ENCODE data around the gene PRKCH. TPM values are rescaled to one million over a fixed set of nuclear protein-coding genes. Genes with fewer than 3 reads are reported as not detected.

Gene PRKCH
- total RNA-seq, 1 donor from 2014 or later = 18.4 TPM

- Histone ChIP-seq H3K27me3 (ENCODE audit: low read depth) (no peaks in the 10 kb centered on the region), H3K9me3 (replicated peaks) (no peaks in the 10 kb centered on the region), H3K36me3 (peaks cover 22% of the 10 kb centered on the region), H3K4me1 (peaks cover 56% of the 10 kb centered on the region), H3K4me3 (no peak overlapping the region), H3K27ac (replicated peaks) (peak overlapping the region; percentile 82)
- intact Hi-C loops (cut with micrococcal nuclease) = no loop called here
- no peak for DNase-seq
- TF ChIP-seq CTCF (IDR thresholded peaks at IDR 0.05; ENCODE audit: borderline replicate concordance) = no peak
Measured at GRCh38 chr14:61545726-61546455, 224.5 kb downstream of the PRKCH start.

- intact Hi-C loops (cut with micrococcal nuclease) = no loop called here
- Histone ChIP-seq H3K9me3 (replicated peaks) (no peaks in the 10 kb centered on the region), H3K27ac (replicated peaks) (no peak overlapping the region), H3K27me3 (ENCODE audit: low read depth) (no peaks in the 10 kb centered on the region), H3K4me3 (no peak overlapping the region), H3K36me3 (peaks cover 29% of the 10 kb centered on the region), H3K4me1 (peaks cover 62% of the 10 kb centered on the region)
- no peak for TF ChIP-seq CTCF (IDR thresholded peaks at IDR 0.05; ENCODE audit: borderline replicate concordance)
- no peak for DNase-seq
Measured at GRCh38 chr14:61547186-61548069, 226.0 kb downstream of the PRKCH start.

- TF ChIP-seq CTCF (IDR thresholded peaks at IDR 0.05; ENCODE audit: borderline replicate concordance) = no peak
- no peaks in the 10 kb centered on the region for H3K27me3 ChIP-seq (ENCODE audit: low read depth)
- intact Hi-C loops (cut with micrococcal nuclease) = no loop called here
- H3K36me3 ChIP-seq = peaks cover 29% of the 10 kb centered on the region
- H3K27ac ChIP-seq (replicated peaks) = no peak overlapping the region
- H3K9me3 ChIP-seq (replicated peaks) = no peaks in the 10 kb centered on the region
- peaks cover 62% of the 10 kb centered on the region for H3K4me1 ChIP-seq
- no peak overlapping the region for H3K4me3 ChIP-seq
- no peak for DNase-seq
Measured at GRCh38 chr14:61549425-61549824, 228.0 kb downstream of the PRKCH start.

GRCh38 chr14:61551384-61551783, 230.0 kb downstream of the PRKCH start:
- no peak overlapping the region for H3K4me3 ChIP-seq
- H3K27me3 ChIP-seq (ENCODE audit: low read depth) = no peaks in the 10 kb centered on the region
- DNase-seq = no peak
- intact Hi-C loops (cut with micrococcal nuclease) = no loop called here
- H3K4me1 ChIP-seq = peaks cover 55% of the 10 kb centered on the region
- TF ChIP-seq CTCF (IDR thresholded peaks at IDR 0.05; ENCODE audit: borderline replicate concordance) = no peak
- H3K27ac ChIP-seq (replicated peaks) = no peak overlapping the region
- H3K36me3 ChIP-seq = peaks cover 29% of the 10 kb centered on the region
- H3K9me3 ChIP-seq (replicated peaks) = no peaks in the 10 kb centered on the region

GRCh38 chr14:61552241-61552640, 230.9 kb downstream of the PRKCH start:
- intact Hi-C loops (cut with micrococcal nuclease) = no loop called here
- H3K9me3 ChIP-seq (replicated peaks) = no peaks in the 10 kb centered on the region
- no peaks in the 10 kb centered on the region for H3K27me3 ChIP-seq (ENCODE audit: low read depth)
- DNase-seq = no peak
- TF ChIP-seq CTCF (IDR thresholded peaks at IDR 0.05; ENCODE audit: borderline replicate concordance) = no peak
- H3K4me1 ChIP-seq = peaks cover 51% of the 10 kb centered on the region
- H3K4me3 ChIP-seq = no peak overlapping the region
- H3K27ac ChIP-seq (replicated peaks) = peak overlapping the region; percentile 85
- peaks cover 29% of the 10 kb centered on the region for H3K36me3 ChIP-seq

All from left ventricle myocardium inferior (tissue), 1 donor.